Measurements from ENCODE around the gene CADM2. TPM values are rescaled to one million over a fixed set of nuclear protein-coding genes. Genes with fewer than 3 reads are reported as not detected.

CADM2 gene
- polyA plus RNA-seq, 1 donor from 2014 or later = 4.5 TPM

DNA sequence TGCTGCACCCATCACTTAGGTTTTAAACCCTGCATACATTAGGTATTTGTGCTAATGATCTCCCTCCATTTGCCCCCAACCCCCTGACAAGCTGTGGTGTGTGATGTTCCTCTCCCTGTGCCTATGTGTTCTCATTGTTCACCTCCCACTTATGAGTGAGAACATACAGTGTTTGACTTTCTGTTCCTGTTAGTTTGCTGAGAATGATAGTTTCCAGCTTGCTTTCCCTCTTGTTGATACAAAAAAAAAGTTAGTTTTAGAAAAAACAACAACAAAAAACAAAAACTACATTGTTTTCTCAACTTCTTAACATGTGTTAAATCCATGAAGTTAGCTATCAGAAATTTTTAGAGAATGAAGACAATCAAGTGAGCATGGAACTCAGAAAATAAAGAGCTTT is 1079.1 kb downstream of the CADM2 start:
- no peaks in the 10 kb centered on the region for H3F3A ChIP-seq (ENCODE audit: insufficient read depth, low read length, poor library complexity, severe bottlenecking)
- H3K4me2 ChIP-seq (ENCODE audit: low read length) = no peak overlapping the region
- no peak overlapping the region for H2AFZ ChIP-seq (ENCODE audit: low read depth, low read length)
- H3K9me2 ChIP-seq (ENCODE audit: insufficient read depth, low read length) = no peaks in the 10 kb centered on the region
- TF ChIP-seq, protein P1, sequence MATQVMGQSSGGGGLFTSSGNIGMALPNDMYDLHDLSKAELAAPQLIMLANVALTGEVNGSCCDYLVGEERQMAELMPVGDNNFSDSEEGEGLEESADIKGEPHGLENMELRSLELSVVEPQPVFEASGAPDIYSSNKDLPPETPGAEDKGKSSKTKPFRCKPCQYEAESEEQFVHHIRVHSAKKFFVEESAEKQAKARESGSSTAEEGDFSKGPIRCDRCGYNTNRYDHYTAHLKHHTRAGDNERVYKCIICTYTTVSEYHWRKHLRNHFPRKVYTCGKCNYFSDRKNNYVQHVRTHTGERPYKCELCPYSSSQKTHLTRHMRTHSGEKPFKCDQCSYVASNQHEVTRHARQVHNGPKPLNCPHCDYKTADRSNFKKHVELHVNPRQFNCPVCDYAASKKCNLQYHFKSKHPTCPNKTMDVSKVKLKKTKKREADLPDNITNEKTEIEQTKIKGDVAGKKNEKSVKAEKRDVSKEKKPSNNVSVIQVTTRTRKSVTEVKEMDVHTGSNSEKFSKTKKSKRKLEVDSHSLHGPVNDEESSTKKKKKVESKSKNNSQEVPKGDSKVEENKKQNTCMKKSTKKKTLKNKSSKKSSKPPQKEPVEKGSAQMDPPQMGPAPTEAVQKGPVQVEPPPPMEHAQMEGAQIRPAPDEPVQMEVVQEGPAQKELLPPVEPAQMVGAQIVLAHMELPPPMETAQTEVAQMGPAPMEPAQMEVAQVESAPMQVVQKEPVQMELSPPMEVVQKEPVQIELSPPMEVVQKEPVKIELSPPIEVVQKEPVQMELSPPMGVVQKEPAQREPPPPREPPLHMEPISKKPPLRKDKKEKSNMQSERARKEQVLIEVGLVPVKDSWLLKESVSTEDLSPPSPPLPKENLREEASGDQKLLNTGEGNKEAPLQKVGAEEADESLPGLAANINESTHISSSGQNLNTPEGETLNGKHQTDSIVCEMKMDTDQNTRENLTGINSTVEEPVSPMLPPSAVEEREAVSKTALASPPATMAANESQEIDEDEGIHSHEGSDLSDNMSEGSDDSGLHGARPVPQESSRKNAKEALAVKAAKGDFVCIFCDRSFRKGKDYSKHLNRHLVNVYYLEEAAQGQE (IDR thresholded peaks at IDR 0.05; ENCODE audit: borderline replicate concordance) = no peak
- no peak for TF ChIP-seq MXI1 (conservative IDR thresholded peaks at IDR 0.05; ENCODE audit: poor library complexity, severe bottlenecking)
- TF ChIP-seq EP300 (conservative IDR thresholded peaks at IDR 0.05; ENCODE audit: poor library complexity, severe bottlenecking) = no peak
- TF ChIP-seq EZH2 (IDR thresholded peaks at IDR 0.05; ENCODE audit: borderline replicate concordance, insufficient read depth, low read length, poor library complexity, severe bottlenecking) = no peak
- TF ChIP-seq TAF1 (IDR thresholded peaks at IDR 0.05; ENCODE audit: low read depth) = no peak
- TF ChIP-seq SMC3 (conservative IDR thresholded peaks at IDR 0.05; ENCODE audit: poor library complexity) = no peak
- no peaks in the 10 kb centered on the region for H3K79me2 ChIP-seq (replicated peaks; ENCODE audit: insufficient read depth, low read length)
- no peak overlapping the region for H3K4me3 ChIP-seq (ENCODE audit: low read length)
- no peak overlapping the region for H3K9ac ChIP-seq (ENCODE audit: low read length)
- no peak overlapping the region for H3K27ac ChIP-seq (ENCODE audit: low read length)
- H4K20me1 ChIP-seq (ENCODE audit: insufficient read depth) = no peaks in the 10 kb centered on the region
- no peaks in the 10 kb centered on the region for H3K27me3 ChIP-seq (ENCODE audit: insufficient read depth, low read depth, low read length)
- no peaks in the 10 kb centered on the region for H3K36me3 ChIP-seq (ENCODE audit: insufficient read depth, low read length)
- no peaks in the 10 kb centered on the region for H3K9me3 ChIP-seq (ENCODE audit: low read length)

GRCh38 chr3:86046436-86047136 is 1087.8 kb downstream of the CADM2 start:
- TF ChIP-seq RAD21 (conservative IDR thresholded peaks at IDR 0.05) = no peak
- no peak for TF ChIP-seq TAF1 (IDR thresholded peaks at IDR 0.05; ENCODE audit: low read depth)
- no peak for TF ChIP-seq POLR2AphosphoS5 (IDR thresholded peaks at IDR 0.05)
- TF ChIP-seq MXI1 (conservative IDR thresholded peaks at IDR 0.05; ENCODE audit: poor library complexity, severe bottlenecking) = no peak
- no peak for TF ChIP-seq SMC3 (conservative IDR thresholded peaks at IDR 0.05; ENCODE audit: poor library complexity)
- TF ChIP-seq, protein P1 (IDR thresholded peaks at IDR 0.05; ENCODE audit: borderline replicate concordance) = no peak
- no peak for TF ChIP-seq EZH2 (IDR thresholded peaks at IDR 0.05; ENCODE audit: borderline replicate concordance, insufficient read depth, low read length, poor library complexity, severe bottlenecking)
- no peaks in the 10 kb centered on the region for H4K20me1 ChIP-seq (ENCODE audit: insufficient read depth)
- no peaks in the 10 kb centered on the region for H3K9me3 ChIP-seq (ENCODE audit: low read length)
- H3K9ac ChIP-seq (ENCODE audit: low read length) = no peak overlapping the region
- H3K27ac ChIP-seq (ENCODE audit: low read length) = no peak overlapping the region
- no peaks in the 10 kb centered on the region for H3F3A ChIP-seq (ENCODE audit: insufficient read depth, low read length, poor library complexity, severe bottlenecking)
- H3K27me3 ChIP-seq (ENCODE audit: insufficient read depth, low read depth, low read length) = no peaks in the 10 kb centered on the region
- H3K36me3 ChIP-seq (ENCODE audit: insufficient read depth, low read length) = no peaks in the 10 kb centered on the region
- H2AFZ ChIP-seq (ENCODE audit: low read depth, low read length) = no peak overlapping the region
- H3K9me2 ChIP-seq (ENCODE audit: insufficient read depth, low read length) = no peaks in the 10 kb centered on the region
- no peaks in the 10 kb centered on the region for H3K79me2 ChIP-seq (replicated peaks; ENCODE audit: insufficient read depth, low read length)
- H3K4me2 ChIP-seq (ENCODE audit: low read length) = no peak overlapping the region
- no peak overlapping the region for H3K4me3 ChIP-seq (ENCODE audit: low read length)

All from neural cell (in vitro differentiated cells).